CD4-positive, alpha-beta T cell (primary cell): ENCODE results near the gene TIRAP. TPM values are rescaled to one million over a fixed set of nuclear protein-coding genes. Genes with fewer than 3 reads are reported as not detected.

Experiments used
- ATAC-seq: fragments of 200-7000 bp; cut with Tn5 transposase; one replicate; pipeline ENCODE4 v1.10.0; 2022; ENCODE audit warnings: mild to moderate bottlenecking; ENCODE audit not compliant: poor library complexity
- CTCF ChIA-PET: fragments of 350-600 bp; sonication (Branson Sonifier 250); formaldehyde crosslinking; loops from one replicate; lab custom pipeline; 2021; ENCODE audit warnings: antibody characterized with exemption, inconsistent platforms; lab: Charles Lee
- POLR2A ChIA-PET: fragments of 350-600 bp; sonication (Branson Sonifier 250); formaldehyde crosslinking; loops from one replicate; lab custom pipeline; 2021; ENCODE audit warnings: antibody characterized with exemption, inconsistent platforms; lab: Charles Lee
- DNase-seq, 14 experiments: peaks; one replicate each; pipeline ENCODE4 v3.0.0-alpha.2; 2013 to 2020; ENCODE audit warnings: mixed read lengths in 2 of 14
- H3K27ac ChIP-seq, 2 donors: one replicate each; pipeline versions ENCODE4 v1.5.1 to v1.7.0; 2013; ENCODE audit warnings: low read length in 2 of 2, low read depth in 1 of 2, mild to moderate bottlenecking in 1 of 2
- H3K27me3 ChIP-seq, 2 experiments: 1 replicate in 1 of 2; 2 replicates in 1 of 2; pipeline versions ENCODE4 v1.6.1 to v1.7.0; 2013; ENCODE audit warnings: low read length in 2 of 2, control low read depth in 1 of 2, mild to moderate bottlenecking in 1 of 2, moderate library complexity in 1 of 2; ENCODE audit not compliant: insufficient read depth in 2 of 2, control insufficient read depth in 1 of 2
- H3K36me3 ChIP-seq: one replicate; pipeline ENCODE4 v1.6.1; 2013; ENCODE audit warnings: low read length, control low read depth; ENCODE audit not compliant: insufficient read depth
- H3K4me1 ChIP-seq: one replicate; pipeline ENCODE4 v1.6.1; 2013; ENCODE audit warnings: low read length, control low read depth; ENCODE audit not compliant: insufficient read depth
- H3K4me3 ChIP-seq: one replicate; pipeline ENCODE4 v1.5.1; 2013; ENCODE audit warnings: mild to moderate bottlenecking, low read length, moderate library complexity
- H3K9me3 ChIP-seq, 2 experiments: 1 replicate in 1 of 2; 2 replicates in 1 of 2; pipeline versions ENCODE4 v1.6.1 to v1.7.0; 2013; ENCODE audit warnings: low read length in 2 of 2, mild to moderate bottlenecking in 2 of 2, control low read depth in 1 of 2, moderate library complexity in 1 of 2; ENCODE audit not compliant: control insufficient read depth in 1 of 2, insufficient read depth in 1 of 2
- H3K27ac Mint-ChIP-seq: one replicate; pipeline ENCODE4 v1.8.0; 2020; ENCODE audit warnings: mixed read lengths
- H3K27me3 Mint-ChIP-seq: one replicate; pipeline ENCODE4 v1.8.0; 2021; ENCODE audit warnings: mixed read lengths
- H3K36me3 Mint-ChIP-seq: one replicate; pipeline ENCODE4 v1.8.0; 2021; ENCODE audit warnings: low read depth, mixed read lengths
- H3K4me1 Mint-ChIP-seq: one replicate; pipeline ENCODE4 v1.8.0; 2021; ENCODE audit warnings: low read depth, mixed read lengths
- H3K4me3 Mint-ChIP-seq: one replicate; pipeline ENCODE4 v1.8.0; 2020; ENCODE audit warnings: mild to moderate bottlenecking, mixed read lengths
- H3K9me3 Mint-ChIP-seq: one replicate; pipeline ENCODE4 v1.8.0; 2020; ENCODE audit warnings: mixed read lengths
- intact Hi-C, 2 experiments: fragments of 100-400 bp; cut with DNase I in 1 of 2; cut with micrococcal nuclease in 1 of 2; formaldehyde crosslinking; loops; one replicate each; pipeline versions ENCODE4 v1.15.1 to v1.9.0; 2023 to 2025; cut with DNase I, micrococcal nuclease
- total RNA-seq, 174 experiments: library from RNA in 2 of 174; stranded (reverse) in 2 of 174; gene quantifications; one replicate each; pipeline ENCODE4 v1.2.3 and lab custom pipeline; 2021 to 2026
- TF ChIP-seq, protein P1 (sequence below): fragments of 200-600 bp; IDR thresholded peaks from one replicate; pipeline ENCODE4 v1.8.0; 2022; ENCODE audit warnings: antibody characterized with exemption, mild to moderate bottlenecking

TIRAP gene
- total RNA-seq, 2 experiments from 2014 or later = 7.7 to 7.9 TPM

DNA sequence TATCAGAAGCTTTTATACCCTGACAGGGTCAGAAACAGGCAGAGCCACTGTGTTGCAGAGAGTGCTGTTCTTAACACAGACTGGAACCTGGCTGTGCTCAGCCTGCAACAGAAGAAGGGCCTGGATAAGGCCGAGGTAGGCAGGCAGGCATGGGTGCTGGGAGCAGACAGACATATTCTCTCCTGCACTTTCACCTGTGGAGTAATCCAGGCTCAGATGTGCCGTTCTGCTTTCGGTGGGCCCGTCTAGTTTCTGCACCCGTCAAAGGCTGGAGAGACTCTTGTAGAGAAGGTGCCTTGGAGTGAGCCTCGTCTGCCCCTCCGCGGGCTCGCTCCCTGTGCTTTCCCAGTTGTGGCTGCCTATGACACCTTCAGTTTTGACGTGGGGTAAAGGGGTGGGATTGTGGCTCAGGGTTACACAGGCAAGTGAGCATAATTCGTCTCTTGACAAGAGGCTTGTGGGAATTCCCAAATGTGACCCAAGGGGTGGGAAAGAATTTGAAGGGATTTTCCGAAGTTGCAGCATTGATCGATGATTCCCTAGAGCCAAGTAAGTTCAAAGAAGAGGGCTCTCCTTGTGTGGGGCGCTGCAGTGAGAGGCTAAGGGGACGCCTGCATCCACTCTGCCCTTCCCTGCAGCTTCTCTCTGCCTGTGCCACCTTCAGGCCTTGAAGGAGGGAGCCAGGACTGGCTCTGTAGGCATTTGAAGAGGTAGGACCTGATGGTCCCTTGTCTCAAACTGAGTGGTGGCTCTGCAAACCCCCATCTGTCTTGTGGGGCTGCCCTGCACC is 56.4 kb downstream of the TIRAP start:
- Mint-ChIP-seq H3K9me3 (no peaks in the 10 kb centered on the region), H3K36me3 (peaks cover 78% of the 10 kb centered on the region), H3K27me3 (no peaks in the 10 kb centered on the region), H3K4me3 (no peak overlapping the region), H3K27ac (no peak overlapping the region), H3K4me1 (no peaks in the 10 kb centered on the region)
- ChIA-PET CTCF (no interaction called here), POLR2A (no interaction called here)
- Histone ChIP-seq H3K4me1 (peaks cover 3% of the 10 kb centered on the region), H3K9me3 (no peaks in the 10 kb centered on the region), H3K36me3 (peaks cover 76% of the 10 kb centered on the region), H3K27ac (no peak overlapping the region), H3K27me3 (no peaks in the 10 kb centered on the region), H3K4me3 (no peak overlapping the region)
- DNase-seq (no peak), ATAC-seq (no peak)
- TF ChIP-seq, protein P1, sequence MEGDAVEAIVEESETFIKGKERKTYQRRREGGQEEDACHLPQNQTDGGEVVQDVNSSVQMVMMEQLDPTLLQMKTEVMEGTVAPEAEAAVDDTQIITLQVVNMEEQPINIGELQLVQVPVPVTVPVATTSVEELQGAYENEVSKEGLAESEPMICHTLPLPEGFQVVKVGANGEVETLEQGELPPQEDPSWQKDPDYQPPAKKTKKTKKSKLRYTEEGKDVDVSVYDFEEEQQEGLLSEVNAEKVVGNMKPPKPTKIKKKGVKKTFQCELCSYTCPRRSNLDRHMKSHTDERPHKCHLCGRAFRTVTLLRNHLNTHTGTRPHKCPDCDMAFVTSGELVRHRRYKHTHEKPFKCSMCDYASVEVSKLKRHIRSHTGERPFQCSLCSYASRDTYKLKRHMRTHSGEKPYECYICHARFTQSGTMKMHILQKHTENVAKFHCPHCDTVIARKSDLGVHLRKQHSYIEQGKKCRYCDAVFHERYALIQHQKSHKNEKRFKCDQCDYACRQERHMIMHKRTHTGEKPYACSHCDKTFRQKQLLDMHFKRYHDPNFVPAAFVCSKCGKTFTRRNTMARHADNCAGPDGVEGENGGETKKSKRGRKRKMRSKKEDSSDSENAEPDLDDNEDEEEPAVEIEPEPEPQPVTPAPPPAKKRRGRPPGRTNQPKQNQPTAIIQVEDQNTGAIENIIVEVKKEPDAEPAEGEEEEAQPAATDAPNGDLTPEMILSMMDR = no peak
- intact Hi-C loops = no loop called here

DNA sequence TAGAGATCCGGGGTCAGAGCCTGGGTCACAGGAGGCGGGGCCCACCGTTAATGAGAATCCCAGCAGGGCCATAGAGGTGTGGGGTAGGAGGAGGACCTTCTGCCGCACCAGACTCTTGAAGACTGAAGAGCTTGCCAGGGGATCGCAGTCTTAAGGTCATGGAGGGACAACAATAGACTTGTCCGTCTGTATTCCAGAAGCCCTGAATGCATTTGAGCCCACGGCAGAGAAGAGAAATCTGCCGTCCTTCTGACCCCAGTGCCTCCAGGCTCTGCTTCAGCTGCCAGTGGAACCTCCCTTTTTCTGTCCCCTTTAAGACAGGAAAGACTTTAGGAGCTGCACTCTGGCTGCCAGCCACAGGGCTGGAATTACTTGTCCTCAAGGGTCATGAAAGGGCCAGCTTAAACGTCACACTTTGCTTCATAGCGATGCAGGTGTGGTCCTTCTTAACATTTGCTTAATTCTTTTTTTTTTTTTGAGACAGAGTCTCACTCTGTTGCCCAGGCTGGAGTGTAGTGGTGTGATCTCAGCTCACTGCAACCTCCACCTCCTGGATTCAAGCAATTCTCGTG is 57.1 kb downstream of the TIRAP start:
- no peak overlapping the region for H3K27ac ChIP-seq
- intact Hi-C loops = no loop called here
- H3K9me3 Mint-ChIP-seq = no peaks in the 10 kb centered on the region

DNA sequence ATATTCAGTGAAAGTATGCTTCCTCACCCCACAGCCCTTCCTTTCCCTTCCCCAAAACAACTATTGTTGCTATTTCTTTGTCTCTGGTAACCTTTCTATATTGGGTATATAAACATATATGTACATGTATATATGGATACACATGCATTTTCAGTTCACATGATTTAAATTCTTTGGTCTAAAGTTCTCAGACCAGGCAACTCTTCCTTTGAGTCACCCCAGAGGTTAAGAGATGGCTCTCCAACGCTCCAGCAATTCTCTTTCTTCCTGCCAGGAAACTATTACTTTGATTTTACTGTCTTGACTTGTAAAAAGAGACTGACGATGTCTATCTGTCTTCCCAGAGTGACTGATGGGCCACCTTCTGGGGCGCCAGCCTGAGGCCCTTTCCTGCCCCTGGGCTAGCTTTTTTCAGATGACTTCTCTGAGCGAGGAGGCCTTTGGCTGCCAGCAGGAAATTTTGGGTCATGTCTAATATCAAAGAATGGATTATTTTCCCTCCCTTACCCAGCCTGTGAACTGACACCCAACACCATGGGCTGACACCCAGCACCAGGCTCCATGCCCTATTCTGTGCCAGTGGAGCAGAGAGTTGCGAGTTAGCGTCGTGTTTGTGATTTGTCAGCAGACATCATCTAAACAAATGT is 58.2 kb downstream of the TIRAP start:
- no peak overlapping the region for H3K4me3 ChIP-seq
- H3K27me3 ChIP-seq = no peaks in the 10 kb centered on the region
- H3K9me3 ChIP-seq = no peaks in the 10 kb centered on the region
- no peak for DNase-seq
- TF ChIP-seq, protein P1 = no peak
- Mint-ChIP-seq H3K4me1 (no peaks in the 10 kb centered on the region), H3K4me3 (no peak overlapping the region), H3K36me3 (peaks cover 77% of the 10 kb centered on the region), H3K9me3 (no peaks in the 10 kb centered on the region), H3K27me3 (no peaks in the 10 kb centered on the region), H3K27ac (no peak overlapping the region)
- H3K4me1 ChIP-seq = peaks cover 3% of the 10 kb centered on the region
- no peak overlapping the region for H3K27ac ChIP-seq
- intact Hi-C loops = no loop called here
- no peak for ATAC-seq
- ChIA-PET POLR2A (no interaction called here), CTCF (no interaction called here)
- H3K36me3 ChIP-seq = peaks cover 83% of the 10 kb centered on the region

More for the DNA sequence above, 57.1 kb downstream of the TIRAP start:
- Mint-ChIP-seq H3K4me1 (no peaks in the 10 kb centered on the region), H3K27me3 (no peaks in the 10 kb centered on the region), H3K36me3 (peaks cover 80% of the 10 kb centered on the region), H3K4me3 (no peak overlapping the region), H3K27ac (no peak overlapping the region)
- CTCF ChIA-PET = no interaction called here
- H3K27me3 ChIP-seq = no peaks in the 10 kb centered on the region
- peaks cover 77% of the 10 kb centered on the region for H3K36me3 ChIP-seq
- H3K4me1 ChIP-seq = peaks cover 3% of the 10 kb centered on the region
- ATAC-seq = no peak
- H3K9me3 ChIP-seq = no peaks in the 10 kb centered on the region
- TF ChIP-seq, protein P1 = no peak
- no peak for DNase-seq
- POLR2A ChIA-PET = no interaction called here
- H3K4me3 ChIP-seq = no peak overlapping the region
